ENCODE data around the gene ASCC1. TPM values are rescaled to one million over a fixed set of nuclear protein-coding genes. Genes with fewer than 3 reads are reported as not detected.

Gene ASCC1
- total and polyA plus RNA-seq, 2 donors (not counting 1 experiment from before 2014, with no cell fraction given), result 40.2 to 42.1 TPM

GRCh38 chr10:72245949-72246525, 30.0 kb upstream of the ASCC1 start:
- Histone ChIP-seq H3K27me3 (ENCODE audit: control insufficient read depth, insufficient read depth, low read length) (no peaks in the 10 kb centered on the region), H3K9ac (ENCODE audit: insufficient read depth, low read length) (no peak overlapping the region), H3K4me1 (ENCODE audit: control insufficient read depth, extremely low read depth, insufficient read depth, low read length) (peaks cover 28% of the 10 kb centered on the region), H3K27ac (ENCODE audit: insufficient read depth, low read length) (no peak overlapping the region), H3K9me3 (ENCODE audit: control insufficient read depth, insufficient read depth, low read depth, low read length) (no peaks in the 10 kb centered on the region), H3K36me3 (ENCODE audit: control insufficient read depth, insufficient read depth, low read length) (no peaks in the 10 kb centered on the region), H4K20me1 (ENCODE audit: control insufficient read depth, extremely low read depth, insufficient read depth, low read length) (no peaks in the 10 kb centered on the region), H3K4me2 (ENCODE audit: extremely low read depth, insufficient read depth, low read length) (no peak overlapping the region), H2AFZ (ENCODE audit: low read length) (no peak overlapping the region), H3K79me2 (ENCODE audit: control insufficient read depth, insufficient read depth, low read length) (no peaks in the 10 kb centered on the region), H3K4me3 (replicated peaks in 1 of 4; ENCODE audit: control extremely low read depth in 1 of 4, insufficient read depth in 1 of 4, low read depth in 3 of 4, low read length in 4 of 4) (no peak overlapping the region)
- TF ChIP-seq CTCF (conservative IDR thresholded peaks at IDR 0.05 in 1 of 2, IDR thresholded peaks at IDR 0.05 in 1 of 2; ENCODE audit: low read depth in 1 of 2, low read length in 2 of 2) (no peak), EZH2 (IDR thresholded peaks at IDR 0.05; ENCODE audit: low read length, missing control alignments) (no peak)
- DNase-seq (ENCODE audit: low read depth in 2 of 2), result no peak

- H3K4me3 ChIP-seq (replicated peaks in 1 of 4; ENCODE audit: control extremely low read depth in 1 of 4, insufficient read depth in 1 of 4, low read depth in 3 of 4, low read length in 4 of 4), result no peak overlapping the region
- H3K9ac ChIP-seq (ENCODE audit: insufficient read depth, low read length), result no peak overlapping the region
- no peaks in the 10 kb centered on the region for H3K79me2 ChIP-seq (ENCODE audit: control insufficient read depth, insufficient read depth, low read length)
- peak overlapping the region; percentile 76 for H3K27ac ChIP-seq (ENCODE audit: insufficient read depth, low read length)
- H4K20me1 ChIP-seq (ENCODE audit: control insufficient read depth, extremely low read depth, insufficient read depth, low read length), result no peaks in the 10 kb centered on the region
- no peaks in the 10 kb centered on the region for H3K36me3 ChIP-seq (ENCODE audit: control insufficient read depth, insufficient read depth, low read length)
- H3K4me2 ChIP-seq (ENCODE audit: extremely low read depth, insufficient read depth, low read length), result peak overlapping the region; percentile 30
- no peak overlapping the region for H2AFZ ChIP-seq (ENCODE audit: low read length)
- DNase-seq (ENCODE audit: low read depth in 2 of 2), result no peak
- TF ChIP-seq CTCF (conservative IDR thresholded peaks at IDR 0.05 in 1 of 2, IDR thresholded peaks at IDR 0.05 in 1 of 2; ENCODE audit: low read depth in 1 of 2, low read length in 2 of 2) (no peak), EZH2 (IDR thresholded peaks at IDR 0.05; ENCODE audit: low read length, missing control alignments) (no peak)
- no peaks in the 10 kb centered on the region for H3K27me3 ChIP-seq (ENCODE audit: control insufficient read depth, insufficient read depth, low read length)
- H3K4me1 ChIP-seq (ENCODE audit: control insufficient read depth, extremely low read depth, insufficient read depth, low read length), result peaks cover 22% of the 10 kb centered on the region
- H3K9me3 ChIP-seq (ENCODE audit: control insufficient read depth, insufficient read depth, low read depth, low read length), result no peaks in the 10 kb centered on the region
Observed at GRCh38 chr10:72244573-72245038, 28.5 kb upstream of the ASCC1 start.

- DNase-seq (ENCODE audit: low read depth in 2 of 2), result peak; percentile 79 to 99
- H3K4me1 ChIP-seq (ENCODE audit: control insufficient read depth, extremely low read depth, insufficient read depth, low read length), result peaks cover 22% of the 10 kb centered on the region
- H4K20me1 ChIP-seq (ENCODE audit: control insufficient read depth, extremely low read depth, insufficient read depth, low read length), result no peaks in the 10 kb centered on the region
- no peak overlapping the region for H2AFZ ChIP-seq (ENCODE audit: low read length)
- H3K9me3 ChIP-seq (ENCODE audit: control insufficient read depth, insufficient read depth, low read depth, low read length), result no peaks in the 10 kb centered on the region
- H3K36me3 ChIP-seq (ENCODE audit: control insufficient read depth, insufficient read depth, low read length), result no peaks in the 10 kb centered on the region
- H3K9ac ChIP-seq (ENCODE audit: insufficient read depth, low read length), result no peak overlapping the region
- no peak overlapping the region for H3K4me3 ChIP-seq (replicated peaks in 1 of 4; ENCODE audit: control extremely low read depth in 1 of 4, insufficient read depth in 1 of 4, low read depth in 3 of 4, low read length in 4 of 4)
- TF ChIP-seq EZH2 (IDR thresholded peaks at IDR 0.05; ENCODE audit: low read length, missing control alignments) (no peak), CTCF (conservative IDR thresholded peaks at IDR 0.05 in 1 of 2, IDR thresholded peaks at IDR 0.05 in 1 of 2; ENCODE audit: low read depth in 1 of 2, low read length in 2 of 2) (peak in 1 of 2 donors; percentile 61)
- peak overlapping the region; percentile 76 for H3K27ac ChIP-seq (ENCODE audit: insufficient read depth, low read length)
- peak overlapping the region; percentile 30 for H3K4me2 ChIP-seq (ENCODE audit: extremely low read depth, insufficient read depth, low read length)
- H3K27me3 ChIP-seq (ENCODE audit: control insufficient read depth, insufficient read depth, low read length), result no peaks in the 10 kb centered on the region
- H3K79me2 ChIP-seq (ENCODE audit: control insufficient read depth, insufficient read depth, low read length), result no peaks in the 10 kb centered on the region
Observed at GRCh38 chr10:72243822-72244437, 27.9 kb upstream of the ASCC1 start.
